A673 (cell line): ENCODE results near the gene LRRC41. TPM values are rescaled to one million over a fixed set of nuclear protein-coding genes. Genes with fewer than 3 reads are reported as not detected.

Source experiments
- BruUV-seq: library from RNA; stranded (reverse); fragments of 400-500 nt; replicated peaks from 2 replicates; lab custom pipeline; 2021; lab: Mats Ljungman, UMichigan
- CTCF ChIA-PET: fragments of 300-600 bp; sonication (Branson Sonifier 250); formaldehyde crosslinking; loops from one replicate; lab custom pipeline; 2022; ENCODE audit warnings: antibody characterized with exemption; lab: Charles Lee
- POLR2A ChIA-PET: fragments of 300-600 bp; sonication (Branson Sonifier 250); formaldehyde crosslinking; loops from one replicate; lab custom pipeline; 2022; ENCODE audit warnings: antibody characterized with exemption; ENCODE audit not compliant: low non-redundant PET; lab: Charles Lee
- DNase-seq: peaks from one replicate; pipeline ENCODE4 v3.0.0-alpha.2; 2015; ENCODE audit warnings: low spot score
- H3K27ac ChIP-seq: fragments of 200-600 bp; sonication (generic); 2 replicates; pipeline ENCODE4 v1.5.1; 2016; ENCODE audit warnings: mixed run types, low read depth, mild to moderate bottlenecking, mixed read lengths, antibody characterized with exemption, low read length; ENCODE audit not compliant: poor library complexity, severe bottlenecking
- H3K27me3 ChIP-seq: fragments of 200-600 bp; sonication (generic); replicated peaks from 2 replicates; pipeline ENCODE4 v1.6.1; 2017; ENCODE audit warnings: mixed run types, low read depth, mild to moderate bottlenecking, mixed read lengths, antibody characterized with exemption, low read length; ENCODE audit not compliant: insufficient read depth, poor library complexity
- H3K36me3 ChIP-seq: fragments of 200-600 bp; sonication (generic); 2 replicates; pipeline ENCODE4 v1.6.1; 2016; ENCODE audit warnings: mixed run types, mild to moderate bottlenecking, mixed read lengths, antibody characterized with exemption, low read length; ENCODE audit not compliant: insufficient read depth, poor library complexity, severe bottlenecking
- H3K4me1 ChIP-seq: fragments of 200-600 bp; sonication (generic); 2 replicates; pipeline ENCODE4 v1.6.1; 2017; ENCODE audit warnings: mixed run types, mild to moderate bottlenecking, mixed read lengths, antibody characterized with exemption, low read length; ENCODE audit not compliant: insufficient read depth, poor library complexity, severe bottlenecking
- H3K4me3 ChIP-seq: fragments of 200-600 bp; sonication (generic); 2 replicates; pipeline ENCODE4 v1.5.1; 2016; ENCODE audit warnings: low read depth, mixed run types, mild to moderate bottlenecking, mixed read lengths, low read length; ENCODE audit not compliant: poor library complexity, severe bottlenecking
- H3K9me3 ChIP-seq: fragments of 200-600 bp; sonication (generic); 2 replicates; pipeline ENCODE4 v1.6.1; 2016; ENCODE audit warnings: mixed run types, low read depth, mild to moderate bottlenecking, mixed read lengths, antibody characterized with exemption, low read length; ENCODE audit not compliant: poor library complexity, severe bottlenecking
- EZH2 ChIP-seq: fragments of 200-600 bp; sonication (generic); IDR thresholded peaks from 2 replicates; pipeline ENCODE4 v1.6.1; 2017; ENCODE audit warnings: borderline replicate concordance, low read depth, mild to moderate bottlenecking, mixed read lengths, antibody characterized with exemption, low read length; ENCODE audit not compliant: poor library complexity, severe bottlenecking
- intact Hi-C: fragments of 100-400 bp; cut with micrococcal nuclease; formaldehyde crosslinking; loops from one replicate; pipeline ENCODE4 v1.10.0; 2022; ENCODE audit not compliant: unreplicated experiment
- total RNA-seq: library from RNA; stranded (reverse); gene quantifications from 2 replicates; pipeline ENCODE4 v1.2.3, GENCODE V29; 2021
- TF ChIP-seq, protein P1 (sequence below): fragments of 300-800, 200-600 bp; sonication (generic); conservative IDR thresholded peaks from 2 replicates; pipeline ENCODE4 v1.5.1; 2017; ENCODE audit warnings: low read depth, mild to moderate bottlenecking, antibody characterized with exemption, low read length, moderate library complexity, mixed read lengths

The LRRC41 gene
- total RNA-seq, 1 experiment from 2014 or later = 79.1 TPM

DNA sequence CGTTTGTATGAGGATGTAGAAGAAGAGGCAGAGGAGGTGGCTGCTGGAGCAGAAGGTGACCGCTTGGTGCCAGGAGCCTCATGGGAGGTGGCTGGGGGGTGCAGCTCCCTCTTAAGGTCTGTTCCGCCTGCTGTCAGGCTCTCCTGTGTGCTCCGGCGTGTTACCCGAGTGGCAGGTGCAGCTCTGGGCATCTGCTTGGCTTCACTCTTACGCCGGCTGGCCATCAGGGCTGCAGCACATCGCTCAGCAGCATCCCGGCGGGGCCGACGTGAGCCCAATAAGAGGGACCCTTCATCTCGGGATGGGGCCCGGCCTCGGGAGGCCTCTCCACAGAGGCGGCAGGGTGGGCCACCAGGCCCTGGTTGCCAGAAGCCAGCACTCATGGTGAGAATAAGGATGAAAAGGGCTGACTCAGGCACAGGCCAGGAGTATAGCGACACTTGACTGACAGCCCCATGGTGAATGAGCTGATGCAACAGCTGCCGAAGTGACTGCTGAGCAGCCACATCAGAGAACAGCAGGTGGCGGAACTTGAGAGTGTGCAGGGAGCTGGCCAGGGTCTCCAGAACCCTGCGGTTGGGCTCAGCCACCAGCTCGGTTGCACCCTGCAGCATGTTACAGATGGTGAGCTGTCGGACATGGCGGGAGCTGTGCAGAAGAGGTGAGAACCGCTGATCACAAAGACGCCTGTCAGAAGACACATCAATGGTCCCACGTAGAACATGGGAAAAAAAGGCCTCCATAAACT lies 17.5 kb downstream of the LRRC41 start:
- ChIA-PET POLR2A (interaction anchor here (0.8 kb wide), 1 partner anchor 13 kb away, joined by 5 read pairs; no protein-coding TSS in a partner anchor), CTCF (no interaction called here)
- no peaks in the 10 kb centered on the region for H3K9me3 ChIP-seq
- no peak overlapping the region for H3K4me3 ChIP-seq
- H3K27ac ChIP-seq = peak overlapping the region; percentile 85
- H3K4me1 ChIP-seq = peaks cover 18% of the 10 kb centered on the region
- intact Hi-C loops = no loop called here
- peak; percentile 76 for DNase-seq
- H3K27me3 ChIP-seq = no peaks in the 10 kb centered on the region
- BruUV-seq = no TSS peak
- TF ChIP-seq, protein P1, sequence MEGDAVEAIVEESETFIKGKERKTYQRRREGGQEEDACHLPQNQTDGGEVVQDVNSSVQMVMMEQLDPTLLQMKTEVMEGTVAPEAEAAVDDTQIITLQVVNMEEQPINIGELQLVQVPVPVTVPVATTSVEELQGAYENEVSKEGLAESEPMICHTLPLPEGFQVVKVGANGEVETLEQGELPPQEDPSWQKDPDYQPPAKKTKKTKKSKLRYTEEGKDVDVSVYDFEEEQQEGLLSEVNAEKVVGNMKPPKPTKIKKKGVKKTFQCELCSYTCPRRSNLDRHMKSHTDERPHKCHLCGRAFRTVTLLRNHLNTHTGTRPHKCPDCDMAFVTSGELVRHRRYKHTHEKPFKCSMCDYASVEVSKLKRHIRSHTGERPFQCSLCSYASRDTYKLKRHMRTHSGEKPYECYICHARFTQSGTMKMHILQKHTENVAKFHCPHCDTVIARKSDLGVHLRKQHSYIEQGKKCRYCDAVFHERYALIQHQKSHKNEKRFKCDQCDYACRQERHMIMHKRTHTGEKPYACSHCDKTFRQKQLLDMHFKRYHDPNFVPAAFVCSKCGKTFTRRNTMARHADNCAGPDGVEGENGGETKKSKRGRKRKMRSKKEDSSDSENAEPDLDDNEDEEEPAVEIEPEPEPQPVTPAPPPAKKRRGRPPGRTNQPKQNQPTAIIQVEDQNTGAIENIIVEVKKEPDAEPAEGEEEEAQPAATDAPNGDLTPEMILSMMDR = no peak
- TF ChIP-seq EZH2 = no peak
- H3K36me3 ChIP-seq = peaks cover 33% of the 10 kb centered on the region

DNA sequence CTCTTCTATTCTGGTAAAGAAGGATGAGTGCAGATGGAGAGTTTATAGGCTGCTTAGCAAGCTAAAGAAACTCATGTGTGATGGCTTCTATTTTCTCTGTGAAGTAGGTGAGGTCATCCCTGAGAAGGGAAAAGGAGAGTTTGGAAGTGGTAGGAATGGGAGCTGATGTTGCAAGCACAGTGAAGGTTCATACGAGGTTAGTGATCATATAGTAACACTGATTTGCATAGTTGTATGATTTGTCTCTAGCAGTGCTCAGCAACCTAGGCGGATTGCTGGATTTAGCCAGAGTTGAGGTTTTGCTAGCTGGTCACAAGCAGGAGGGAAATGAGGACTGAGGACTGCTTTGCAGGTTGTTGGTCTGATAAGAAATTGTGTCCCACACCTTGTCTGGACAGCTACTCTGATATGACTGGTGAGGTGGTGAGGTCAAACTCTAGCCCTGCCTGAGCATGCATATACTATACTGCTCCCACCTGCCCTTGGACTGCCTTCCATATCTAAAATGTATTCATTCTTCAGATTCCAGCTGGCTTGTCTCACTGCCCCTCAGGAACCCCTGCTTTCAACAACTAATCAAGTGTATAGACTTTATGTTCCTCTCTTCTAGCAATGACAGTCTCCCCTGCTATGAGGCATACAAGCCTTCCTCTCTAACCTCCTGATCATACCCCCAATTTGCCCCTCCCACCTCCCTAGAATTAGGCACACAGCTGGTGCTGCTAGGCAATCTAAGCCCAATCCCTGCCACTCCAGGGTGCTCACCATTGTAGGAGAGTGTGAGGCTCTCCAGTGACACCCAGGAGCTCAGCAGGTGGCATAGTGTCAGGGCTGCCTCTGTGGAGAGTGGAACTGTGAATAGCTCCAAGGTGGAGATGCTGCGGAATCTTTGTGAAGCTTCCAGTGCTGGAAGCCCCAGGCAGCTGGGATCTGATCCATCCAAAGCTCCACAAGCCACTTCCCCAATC lies 18.5 kb downstream of the LRRC41 start:
- no peak for TF ChIP-seq EZH2
- TF ChIP-seq, protein P1 = no peak

DNA sequence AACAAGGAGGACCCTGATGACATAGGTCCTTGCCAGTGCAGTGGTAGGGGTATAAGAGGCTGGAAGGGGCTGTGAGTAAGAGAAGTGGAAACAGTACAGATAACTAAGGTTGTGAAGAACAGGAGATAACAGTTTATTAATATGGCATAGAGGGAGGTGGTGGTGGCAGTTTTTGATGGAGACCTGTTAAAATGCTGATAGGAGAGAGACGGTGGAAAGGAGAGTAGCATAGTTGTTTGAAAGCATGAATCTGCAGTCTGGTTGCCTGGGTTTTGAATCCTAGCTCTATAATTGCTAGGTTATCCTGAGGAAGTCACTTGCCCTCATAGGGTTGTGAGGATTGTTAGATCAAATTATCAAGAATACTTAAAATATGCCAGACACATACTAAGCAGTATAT lies 19.4 kb downstream of the LRRC41 start:
- no peak overlapping the region for H3K4me3 ChIP-seq
- peaks cover 18% of the 10 kb centered on the region for H3K4me1 ChIP-seq
- no peaks in the 10 kb centered on the region for H3K9me3 ChIP-seq
- BruUV-seq = no TSS peak
- peaks cover 50% of the 10 kb centered on the region for H3K36me3 ChIP-seq
- DNase-seq = no peak
- intact Hi-C loops = no loop called here
- ChIA-PET POLR2A (interaction anchor here (0.8 kb wide), 1 partner anchor 13 kb away, joined by 6 read pairs; no protein-coding TSS in a partner anchor), CTCF (no interaction called here)
- TF ChIP-seq, protein P1 = no peak
- no peak for TF ChIP-seq EZH2
- no peak overlapping the region for H3K27ac ChIP-seq
- H3K27me3 ChIP-seq = no peaks in the 10 kb centered on the region

More for the DNA sequence above, 18.5 kb downstream of the LRRC41 start:
- Histone ChIP-seq H3K9me3 (no peaks in the 10 kb centered on the region), H3K4me3 (no peak overlapping the region), H3K36me3 (peaks cover 42% of the 10 kb centered on the region), H3K27ac (peak overlapping the region; percentile 85), H3K27me3 (no peaks in the 10 kb centered on the region), H3K4me1 (peaks cover 18% of the 10 kb centered on the region)
- POLR2A ChIA-PET = interaction anchor here (0.8 kb wide), 1 partner anchor 12 kb away, joined by 6 read pairs; no protein-coding TSS in a partner anchor
- no TSS peak for BruUV-seq
- CTCF ChIA-PET = no interaction called here
- intact Hi-C loops = no loop called here
- DNase-seq = peak; percentile 28
